ENCODE data around the gene RFX8. TPM values are rescaled to one million over a fixed set of nuclear protein-coding genes. Genes with fewer than 3 reads are reported as not detected.
A peak's percentile ranks its signal among the peaks of the same experiment; 100 is the strongest.
"Not testable (repeated sequence)": the region's sequence is repeated elsewhere in the genome, so short reads cannot be mapped to it uniquely, and the experiment has no call there.

Gene RFX8
- total RNA-seq, 1 donor from 2014 or later = not detected

- TF ChIP-seq CTCF (IDR thresholded peaks at IDR 0.05; ENCODE audit: borderline replicate concordance) = no peak
- DNase-seq = no peak
- Histone ChIP-seq H3K36me3 (no peaks in the 10 kb centered on the region), H3K9me3 (replicated peaks) (peaks cover 11% of the 10 kb centered on the region), H3K4me1 (peaks cover 12% of the 10 kb centered on the region), H3K27ac (replicated peaks) (peak overlapping the region; percentile 60), H3K27me3 (ENCODE audit: low read depth) (no peaks in the 10 kb centered on the region), H3K4me3 (no peak overlapping the region)
- intact Hi-C loops (cut with micrococcal nuclease) = no loop called here
These were observed 32.8 kb downstream of the RFX8 start for GRCh38 chr2:101442042-101442666.

- Histone ChIP-seq H3K27me3 (ENCODE audit: low read depth) (no peaks in the 10 kb centered on the region), H3K4me3 (no peak overlapping the region), H3K4me1 (peaks cover 27% of the 10 kb centered on the region), H3K27ac (replicated peaks) (peak overlapping the region; percentile 60), H3K9me3 (replicated peaks) (peaks cover 11% of the 10 kb centered on the region), H3K36me3 (no peaks in the 10 kb centered on the region)
- intact Hi-C loops (cut with micrococcal nuclease) = no loop called here
- no peak for TF ChIP-seq CTCF (IDR thresholded peaks at IDR 0.05; ENCODE audit: borderline replicate concordance)
- DNase-seq = peak; percentile 49
These were observed 34.7 kb downstream of the RFX8 start for GRCh38 chr2:101440127-101440738.

- H3K4me1 ChIP-seq = peaks cover 32% of the 10 kb centered on the region
- intact Hi-C loops (cut with micrococcal nuclease) = no loop called here
- H3K27ac ChIP-seq (replicated peaks) = peak overlapping the region; percentile 60
- H3K36me3 ChIP-seq = no peaks in the 10 kb centered on the region
- no peaks in the 10 kb centered on the region for H3K27me3 ChIP-seq (ENCODE audit: low read depth)
- DNase-seq = no peak
- H3K4me3 ChIP-seq = no peak overlapping the region
- peaks cover 10% of the 10 kb centered on the region for H3K9me3 ChIP-seq (replicated peaks)
- TF ChIP-seq CTCF (IDR thresholded peaks at IDR 0.05; ENCODE audit: borderline replicate concordance) = no peak
These were observed 35.2 kb downstream of the RFX8 start for GRCh38 chr2:101439716-101440115.

GRCh38 chr2:101438555-101438954 is 36.4 kb downstream of the RFX8 start:
- H3K27ac ChIP-seq (replicated peaks); intact Hi-C loops (cut with micrococcal nuclease); DNase-seq; H3K4me3 ChIP-seq; H3K27me3 ChIP-seq (ENCODE audit: low read depth); H3K9me3 ChIP-seq (replicated peaks); H3K36me3 ChIP-seq: not testable (repeated sequence)
- H3K4me1 ChIP-seq = peaks cover 33% of the 10 kb centered on the region

GRCh38 chr2:101435001-101435862 is 39.7 kb downstream of the RFX8 start:
- H3K4me1 ChIP-seq = peaks cover 28% of the 10 kb centered on the region
- no peaks in the 10 kb centered on the region for H3K27me3 ChIP-seq (ENCODE audit: low read depth)
- no peak for DNase-seq
- no peaks in the 10 kb centered on the region for H3K36me3 ChIP-seq
- peak overlapping the region; percentile 26 for H3K4me3 ChIP-seq
- no peaks in the 10 kb centered on the region for H3K9me3 ChIP-seq (replicated peaks)
- intact Hi-C loops (cut with micrococcal nuclease) = no loop called here
- H3K27ac ChIP-seq (replicated peaks) = peak overlapping the region; percentile 39
- no peak for TF ChIP-seq CTCF (IDR thresholded peaks at IDR 0.05; ENCODE audit: borderline replicate concordance)

All from left ventricle myocardium inferior (tissue), 1 donor.